NCI-H748 treated with DMSO at 0.1 percent for 48 hours (cell line): Measurements from ENCODE around the gene MAP3K1.

Source experiments
- DNase-seq: peaks from one replicate; lab custom pipeline; 2025; lab: John Stamatoyannopoulos, UW

Gene MAP3K1

DNA sequence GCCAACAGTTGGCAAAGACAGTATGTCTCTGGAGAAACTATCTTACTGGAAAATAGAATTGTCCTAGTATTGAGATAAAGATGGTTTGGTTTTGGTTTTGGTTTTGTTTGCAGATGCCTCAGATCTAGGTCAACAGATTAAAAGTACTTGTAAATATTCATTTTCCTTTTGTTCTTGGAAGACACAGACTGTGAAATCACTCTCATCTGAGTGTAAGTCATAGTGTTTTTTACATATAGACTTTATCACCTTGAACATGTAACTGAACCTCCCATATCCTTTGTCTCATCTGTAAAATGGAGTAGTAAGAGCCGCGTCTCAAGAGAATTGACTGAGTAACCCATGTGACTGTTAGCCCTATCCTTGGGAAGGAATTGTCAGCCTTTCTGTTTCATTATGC, 34.3 kb downstream of the MAP3K1 start:
- no peak for DNase-seq

DNA sequence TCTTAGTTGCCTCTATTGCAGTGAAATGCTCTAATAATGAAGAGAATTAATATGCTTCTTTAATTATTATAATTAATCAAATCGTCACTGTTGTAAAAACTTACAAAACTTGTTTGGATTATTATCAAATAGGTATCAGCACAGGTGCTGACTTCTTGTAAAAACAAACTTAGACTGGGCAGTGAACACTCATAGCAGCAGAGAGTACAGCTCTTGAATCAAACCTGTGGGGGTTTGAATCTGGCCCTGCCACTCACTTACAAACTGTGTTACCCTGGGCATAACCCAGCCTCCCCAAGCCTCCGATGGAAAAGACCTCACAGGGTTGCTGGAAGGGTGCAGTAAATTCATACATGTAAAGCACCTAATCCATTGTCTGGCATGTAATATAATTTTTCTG, 35.1 kb downstream of the MAP3K1 start:
- DNase-seq, result no peak

DNA sequence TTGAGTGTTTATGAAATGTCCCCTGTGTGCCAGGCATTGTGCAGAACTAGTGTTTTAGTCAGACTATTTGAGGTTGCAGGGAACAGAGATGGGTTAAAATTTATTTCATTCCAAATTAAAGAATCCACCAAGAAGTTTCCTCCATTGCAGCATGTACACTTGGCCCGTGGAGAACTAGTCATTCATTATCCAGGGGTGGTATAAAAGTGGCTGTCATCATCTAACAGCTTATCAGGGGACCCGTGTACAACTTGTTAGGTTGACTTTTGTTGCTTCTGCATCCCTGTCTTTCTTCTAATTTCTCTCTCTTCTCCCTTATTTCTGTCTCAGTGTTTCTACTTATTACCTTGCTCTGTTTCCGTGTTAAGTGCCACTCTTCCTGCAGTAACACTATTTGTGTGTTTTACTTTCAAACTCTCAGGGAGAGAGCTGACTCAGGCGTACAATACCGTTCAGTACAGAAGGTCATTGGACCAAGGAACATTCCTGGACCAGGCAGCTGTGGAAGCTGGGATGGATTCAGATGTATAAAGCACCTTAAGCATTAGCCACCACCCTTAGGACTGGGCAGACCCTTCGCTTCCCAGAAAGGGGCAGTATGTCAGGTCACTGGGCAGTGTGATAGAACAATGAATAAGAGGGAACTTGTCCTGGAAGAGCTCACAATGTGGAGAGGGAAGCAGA, 36.1 kb downstream of the MAP3K1 start:
- DNase-seq, result no peak

DNA sequence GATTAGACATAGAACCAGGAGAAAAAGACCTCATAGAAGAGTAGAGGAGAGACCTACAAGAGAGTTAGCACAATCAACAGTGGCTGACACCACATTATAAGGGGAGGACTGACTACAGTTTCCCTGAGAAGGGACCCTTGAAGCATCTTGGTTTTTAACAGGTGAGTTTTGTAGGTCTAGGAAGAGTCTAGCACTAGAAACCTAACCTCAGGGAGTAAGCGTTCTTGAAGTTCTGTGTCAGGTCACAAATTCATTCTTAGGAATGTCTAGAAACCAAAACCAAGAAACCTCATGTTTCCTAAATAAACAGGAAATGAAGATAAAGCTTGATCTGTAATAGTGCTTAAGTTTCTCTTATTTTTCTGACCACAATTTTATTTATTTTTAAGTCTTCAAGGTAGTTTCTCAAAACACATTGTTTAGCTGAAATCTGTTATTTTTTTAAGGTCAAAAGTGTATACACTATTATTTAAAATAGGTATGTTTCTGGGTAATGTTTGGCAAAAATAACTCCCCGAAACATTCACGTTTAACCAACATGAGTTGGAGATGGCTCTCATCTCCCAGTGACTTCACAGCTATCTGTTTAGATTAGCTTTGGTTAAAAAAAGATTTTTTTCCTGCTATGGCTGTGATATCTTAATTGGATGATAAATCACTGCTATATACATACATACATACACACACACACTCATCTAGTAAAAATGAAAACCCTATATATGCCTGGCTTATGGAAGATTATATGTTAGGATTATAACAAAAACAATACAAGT, 37.1 kb downstream of the MAP3K1 start:
- DNase-seq, result no peak

DNA sequence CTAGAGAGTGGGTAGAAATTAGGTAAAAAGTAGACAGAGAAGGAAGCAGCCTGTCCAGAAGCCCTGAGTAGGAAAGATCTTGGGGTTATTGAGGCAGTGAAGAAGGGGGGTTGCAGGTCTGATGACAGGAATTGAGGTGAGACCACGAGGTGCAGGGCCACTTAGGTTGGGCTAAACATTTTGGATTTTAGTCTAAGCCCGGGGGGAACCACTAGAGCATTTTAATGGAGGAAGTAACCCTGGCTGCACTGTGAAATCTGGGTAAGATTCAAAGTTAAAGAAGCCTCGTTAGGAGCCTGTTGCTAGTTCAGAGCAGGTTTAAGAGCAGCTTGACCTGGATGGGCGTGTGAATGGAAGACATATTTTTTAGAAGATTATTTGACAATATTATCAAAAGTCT, 38.3 kb downstream of the MAP3K1 start:
- DNase-seq, result no peak

DNA sequence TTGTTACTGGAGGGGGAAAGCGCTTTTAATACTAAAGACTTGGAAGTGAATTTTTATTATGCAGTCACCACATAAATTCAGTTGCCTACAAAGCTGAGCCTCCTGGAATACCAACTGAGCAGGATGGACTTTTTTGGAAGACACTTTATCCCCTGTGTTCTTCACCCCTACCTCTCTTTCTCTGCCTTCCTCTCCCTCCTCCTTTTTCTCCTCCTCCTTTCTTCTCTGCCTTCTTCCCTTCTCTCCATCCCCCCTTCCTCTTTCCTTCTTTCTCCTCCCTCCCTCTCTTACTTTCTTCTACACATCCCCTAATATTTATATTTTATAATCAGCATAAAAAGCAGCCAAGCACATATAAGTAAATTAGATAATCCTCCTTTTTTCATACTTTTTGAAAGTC, 39.6 kb downstream of the MAP3K1 start:
- no peak for DNase-seq

DNA sequence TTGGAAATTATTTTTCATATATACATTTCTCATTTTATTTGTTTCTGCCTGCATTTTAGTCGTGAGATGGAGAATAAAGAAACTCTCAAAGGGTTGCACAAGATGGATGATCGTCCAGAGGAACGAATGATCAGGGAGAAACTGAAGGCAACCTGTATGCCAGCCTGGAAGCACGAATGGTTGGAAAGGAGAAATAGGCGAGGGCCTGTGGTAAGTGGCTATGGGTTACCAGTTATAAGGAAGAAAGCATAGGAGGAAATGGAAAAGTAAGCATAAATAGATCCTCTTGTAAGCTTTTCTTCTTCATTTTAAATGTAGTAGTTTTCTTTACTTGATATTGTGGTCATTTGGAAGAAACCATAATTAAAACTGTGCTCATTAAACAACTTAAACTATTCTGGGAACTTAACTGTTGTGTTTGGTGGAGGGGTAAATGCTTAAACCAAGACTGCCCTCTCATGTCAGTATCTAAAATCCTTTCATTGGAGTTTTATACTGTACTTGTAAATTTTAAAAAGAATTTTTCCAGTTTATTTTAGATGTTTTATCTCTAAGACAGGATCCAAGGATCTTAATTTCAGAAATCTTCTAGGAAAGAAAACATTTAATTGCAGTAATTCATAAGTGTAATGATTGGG, 41.3 kb downstream of the MAP3K1 start:
- no peak for DNase-seq

DNA sequence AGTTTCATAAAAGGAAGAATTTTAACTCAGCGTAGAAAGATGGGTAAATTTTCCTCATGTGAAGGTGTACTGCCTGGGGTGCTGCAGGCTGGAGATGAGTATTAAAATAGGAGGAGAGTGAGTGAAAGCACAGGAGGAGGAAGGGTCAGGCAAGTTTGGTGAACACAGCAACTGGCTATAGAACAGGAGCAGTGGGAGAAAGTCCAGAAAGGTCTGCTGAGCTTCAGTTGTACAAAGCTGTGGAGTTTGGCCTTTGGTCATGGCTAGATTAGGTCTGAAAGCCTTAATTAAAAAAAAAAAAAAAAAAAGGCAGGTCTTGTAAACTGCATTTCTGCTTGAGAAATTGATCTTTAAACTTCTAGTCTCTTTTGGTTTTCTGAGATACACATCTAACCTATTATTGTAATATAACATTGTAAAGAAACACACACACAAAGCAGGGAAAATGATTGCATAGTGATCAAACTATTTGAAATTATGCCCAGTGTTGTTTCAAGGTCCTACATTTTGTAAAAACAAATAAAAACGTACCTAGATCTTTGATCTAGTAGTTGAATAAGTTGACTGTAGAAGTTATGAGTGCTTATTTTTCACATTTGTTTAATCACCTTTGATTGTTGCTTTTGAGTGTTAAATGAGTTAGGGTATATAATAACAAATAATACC, 43.6 kb downstream of the MAP3K1 start:
- no peak for DNase-seq

DNA sequence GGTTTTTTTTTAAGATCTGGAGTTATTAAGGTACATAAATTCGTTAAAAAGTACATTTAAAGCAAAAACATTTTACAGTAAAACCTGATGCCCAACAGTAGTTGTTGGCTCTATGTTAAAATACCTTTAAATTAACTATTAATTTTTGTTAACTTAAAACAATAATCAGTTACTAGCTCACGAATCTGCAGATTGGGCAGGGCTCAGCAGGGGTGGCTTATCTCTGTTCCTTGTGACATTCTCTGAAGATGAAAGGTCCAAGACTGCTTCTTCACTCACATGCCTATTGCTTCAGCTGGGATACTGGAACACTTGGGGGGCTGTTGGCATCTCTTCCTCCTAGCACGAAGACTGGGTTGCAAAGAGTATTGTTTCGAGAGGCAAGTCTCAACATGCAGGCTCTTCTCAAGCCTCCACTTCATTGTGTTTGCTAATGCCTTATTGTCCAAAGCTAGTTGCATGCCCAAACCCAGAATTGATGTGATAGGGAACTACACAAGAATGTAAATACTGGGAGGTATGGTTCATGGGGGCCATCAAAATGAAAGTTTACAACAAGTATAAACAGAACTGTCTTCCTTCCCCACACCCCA, 46.6 kb downstream of the MAP3K1 start:
- DNase-seq, result peak; percentile 5

DNA sequence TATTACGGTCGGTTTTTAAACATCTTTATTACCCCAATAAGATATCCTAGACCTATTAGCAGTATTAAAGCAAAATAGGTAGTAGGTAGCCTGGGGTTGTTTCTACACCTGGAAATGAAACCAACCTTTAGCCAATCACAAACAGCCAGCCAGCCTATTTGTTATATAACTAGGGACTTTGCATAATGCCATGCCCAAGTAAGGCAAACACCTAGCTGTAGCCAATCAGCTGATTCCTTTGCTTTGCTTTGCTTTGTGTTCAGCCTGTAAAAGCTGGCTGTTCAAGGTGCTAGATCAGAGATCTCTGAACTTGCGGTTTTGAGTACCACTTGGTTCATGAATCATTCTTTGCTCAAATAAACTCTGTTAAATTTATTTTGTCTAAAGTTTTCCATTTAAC, 47.6 kb downstream of the MAP3K1 start:
- DNase-seq, result no peak

DNA sequence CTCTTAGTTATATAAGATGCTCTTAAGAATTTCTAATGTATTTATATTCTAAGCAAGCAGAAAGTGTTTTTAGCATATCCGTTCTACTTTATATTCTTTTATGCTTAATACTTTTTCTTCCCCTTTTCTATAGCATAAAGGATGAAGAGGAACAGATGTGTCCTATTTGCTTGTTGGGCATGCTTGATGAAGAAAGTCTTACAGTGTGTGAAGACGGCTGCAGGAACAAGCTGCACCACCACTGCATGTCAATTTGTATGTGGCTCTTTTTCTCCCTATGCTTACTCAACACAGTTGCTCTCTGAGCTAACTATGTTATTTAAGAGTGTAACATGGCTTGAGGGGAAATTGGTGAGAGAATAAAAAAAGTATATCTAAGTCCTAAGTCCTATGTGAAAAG, 56.4 kb downstream of the MAP3K1 start:
- DNase-seq, result no peak

DNA sequence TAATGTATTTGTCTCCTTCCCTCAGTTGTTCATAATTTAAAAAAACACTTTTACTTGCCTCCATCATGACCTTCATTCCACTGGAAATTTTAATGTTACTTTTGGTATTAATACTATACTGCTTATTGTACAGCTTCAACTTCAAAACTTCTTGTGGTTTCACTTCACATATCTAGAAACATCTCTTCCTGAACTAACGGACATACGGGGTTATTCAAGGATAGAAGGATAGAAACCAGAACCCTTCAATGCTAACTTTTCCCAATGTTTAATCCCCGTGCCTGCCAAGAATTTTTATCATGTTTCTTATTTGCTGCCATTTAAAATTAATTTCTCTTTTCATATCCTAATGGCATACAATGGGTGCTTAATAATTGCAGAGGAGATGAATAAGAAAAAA, 57.7 kb downstream of the MAP3K1 start:
- no peak for DNase-seq

DNA sequence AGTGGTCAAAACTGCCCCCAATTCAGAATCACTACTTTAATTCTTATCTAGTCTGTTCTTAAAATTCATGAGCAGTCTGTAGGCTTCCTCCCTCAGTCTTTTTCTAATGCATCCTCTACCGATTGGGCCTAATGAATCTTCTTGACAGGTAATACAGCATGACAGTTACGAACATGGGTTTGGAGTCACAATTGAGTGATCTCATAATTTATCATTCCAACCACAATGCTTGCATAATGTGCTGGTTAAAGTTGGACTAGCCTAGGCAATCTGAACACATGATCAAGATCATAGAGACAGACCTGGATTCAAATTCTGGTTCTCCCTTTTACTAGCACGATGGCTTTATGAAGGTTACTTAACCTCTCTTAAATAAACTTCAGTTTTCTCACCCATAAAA, 61.0 kb downstream of the MAP3K1 start:
- no peak for DNase-seq

DNA sequence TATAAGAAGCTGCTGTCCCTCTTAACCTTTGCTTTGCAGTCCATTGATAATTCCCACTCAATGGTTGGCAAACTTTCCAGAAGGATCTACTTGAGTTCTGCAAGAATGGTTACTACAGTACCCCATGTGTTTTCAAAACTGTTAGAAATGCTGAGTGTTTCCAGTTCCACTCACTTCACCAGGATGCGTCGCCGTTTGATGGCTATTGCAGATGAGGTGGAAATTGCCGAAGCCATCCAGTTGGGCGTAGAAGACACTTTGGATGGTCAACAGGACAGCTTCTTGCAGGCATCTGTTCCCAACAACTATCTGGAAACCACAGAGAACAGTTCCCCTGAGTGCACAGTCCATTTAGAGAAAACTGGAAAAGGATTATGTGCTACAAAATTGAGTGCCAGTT, 66.2 kb downstream of the MAP3K1 start:
- no peak for DNase-seq

DNA sequence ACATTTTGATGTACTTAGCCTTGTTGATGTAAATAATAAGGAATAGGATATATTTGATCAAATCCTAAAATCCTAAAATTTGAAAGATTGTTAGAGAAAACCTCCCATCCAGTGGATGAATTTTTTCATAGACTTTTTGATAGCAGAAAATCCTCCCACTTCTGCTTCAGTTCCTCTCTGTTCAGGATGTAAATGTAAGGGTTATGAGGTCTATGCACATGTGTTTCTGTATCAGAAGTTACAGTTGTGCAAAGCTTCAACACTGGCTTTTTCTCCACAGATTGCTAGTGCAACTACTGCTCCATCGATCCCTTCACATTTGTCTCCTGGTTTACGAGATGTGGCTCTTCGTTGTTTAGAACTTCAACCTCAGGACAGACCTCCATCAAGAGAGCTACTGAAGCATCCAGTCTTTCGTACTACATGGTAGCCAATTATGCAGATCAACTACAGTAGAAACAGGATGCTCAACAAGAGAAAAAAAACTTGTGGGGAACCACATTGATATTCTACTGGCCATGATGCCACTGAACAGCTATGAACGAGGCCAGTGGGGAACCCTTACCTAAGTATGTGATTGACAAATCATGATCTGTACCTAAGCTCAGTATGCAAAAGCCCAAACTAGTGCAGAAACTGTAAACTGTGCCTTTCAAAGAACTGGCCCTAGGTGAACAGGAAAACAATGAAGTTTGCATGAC, 78.1 kb downstream of the MAP3K1 start:
- DNase-seq, result no peak

DNA sequence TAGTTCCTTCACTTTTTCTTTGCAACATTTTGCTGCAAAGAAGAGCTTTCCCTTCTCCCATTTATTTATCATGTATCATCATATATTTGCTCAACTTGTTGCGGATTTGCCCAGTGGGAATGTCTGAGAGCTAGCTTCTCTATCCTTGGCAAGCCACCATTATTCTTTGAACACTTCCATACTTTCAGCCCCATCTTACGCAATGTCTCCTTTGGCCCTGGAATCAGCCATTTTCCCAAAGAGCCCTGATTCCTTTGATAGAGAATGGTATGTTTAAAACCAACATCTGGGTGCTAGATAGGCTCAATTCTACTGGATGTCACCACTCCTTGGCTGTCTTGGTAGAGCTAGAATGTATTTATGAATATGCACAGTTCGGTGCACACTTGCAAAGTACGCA, 81.4 kb downstream of the MAP3K1 start:
- DNase-seq, result no peak

DNA sequence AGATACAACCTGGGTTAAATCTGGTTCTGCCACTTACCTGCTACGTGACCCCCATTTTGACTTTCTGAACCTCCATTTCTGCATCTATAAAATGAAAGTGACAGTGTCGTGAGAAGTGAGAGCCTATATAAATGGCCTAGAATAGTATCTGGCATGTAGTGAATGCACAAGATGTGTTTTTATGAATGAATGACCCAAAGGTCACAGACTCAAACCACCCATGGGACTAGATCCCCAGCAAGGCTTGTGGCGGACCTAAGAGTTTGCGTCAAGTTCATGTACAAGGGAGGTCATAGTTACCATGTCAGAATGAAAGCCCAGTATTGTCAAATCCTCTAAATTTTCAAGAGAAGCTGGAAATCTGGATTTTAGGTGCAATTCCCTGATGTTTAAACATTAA, 82.9 kb downstream of the MAP3K1 start:
- DNase-seq, result no peak

DNA sequence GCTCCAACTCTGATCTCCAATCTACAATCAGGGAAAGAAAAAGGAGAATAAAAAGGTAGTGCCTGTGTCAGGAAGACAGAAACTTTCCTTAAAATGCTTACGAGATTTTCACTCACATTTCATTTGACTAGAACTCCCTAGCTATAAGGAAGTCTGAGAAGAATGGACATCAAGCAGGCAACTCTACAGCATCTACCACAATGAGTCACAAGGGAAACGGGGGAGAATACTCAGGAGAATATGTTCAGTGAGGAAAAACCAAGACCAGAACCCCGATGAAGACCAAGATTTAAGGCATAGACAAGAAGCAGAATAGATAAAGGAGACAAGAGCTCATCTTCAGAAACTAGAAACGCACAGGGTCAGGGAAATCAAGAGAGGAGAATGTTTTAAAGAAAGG, 85.0 kb downstream of the MAP3K1 start:
- DNase-seq, result no peak

DNA sequence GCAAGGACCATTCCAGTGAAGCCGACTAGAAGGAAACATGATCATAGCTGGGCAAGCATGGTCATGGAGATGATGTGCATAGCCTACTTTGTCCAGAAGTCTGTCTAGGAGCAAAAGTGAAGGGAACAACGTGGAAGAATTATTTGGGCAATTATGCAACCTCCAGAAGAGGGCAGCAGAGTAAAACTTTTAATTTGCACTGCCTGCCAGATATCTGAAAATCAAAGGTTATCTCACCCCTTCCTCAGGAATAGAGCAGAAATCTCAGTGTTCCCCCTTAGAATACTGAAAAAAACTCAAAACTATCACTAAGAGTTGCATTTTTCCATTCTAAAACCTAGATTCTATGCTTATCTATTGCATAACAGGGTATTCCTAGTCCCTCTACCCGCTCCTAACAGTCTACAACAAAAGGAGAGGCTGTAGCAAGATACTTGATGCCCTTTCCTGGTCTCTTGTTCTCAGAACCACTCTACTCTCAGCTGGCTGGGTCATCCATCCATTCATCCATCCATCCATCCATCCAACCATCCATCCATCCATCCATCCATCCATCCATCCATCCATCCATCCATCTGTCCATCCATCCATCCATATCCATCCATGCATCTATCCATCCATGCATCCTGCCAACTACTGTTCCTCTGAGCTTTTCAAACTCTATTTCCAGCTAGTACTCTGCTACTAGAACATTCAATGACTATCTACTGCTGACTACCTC, 85.7 kb downstream of the MAP3K1 start:
- peak; percentile 36 for DNase-seq

DNA sequence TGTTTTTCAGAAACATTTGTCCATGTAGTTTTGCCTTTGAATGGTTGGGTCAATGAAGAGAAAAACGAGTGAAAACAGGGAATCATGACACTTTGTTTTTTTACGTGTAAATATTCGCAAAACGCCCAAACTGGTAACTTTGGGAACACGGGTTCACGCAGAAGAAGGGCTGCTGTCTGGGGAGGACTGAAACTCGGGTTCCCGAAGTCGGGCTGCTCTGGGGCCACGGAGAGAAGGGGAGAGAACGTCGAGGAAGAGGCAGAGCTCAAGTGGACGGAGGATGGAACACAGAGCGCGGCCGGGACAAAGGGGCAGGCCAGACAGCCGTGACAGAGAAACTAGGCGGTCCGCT, 93.6 kb downstream of the MAP3K1 start:
- no peak for DNase-seq
